ENCODE results near the gene STK39. TPM values are rescaled to one million over a fixed set of nuclear protein-coding genes. Genes with fewer than 3 reads are reported as not detected.

The STK39 gene
- total and polyA plus RNA-seq, 2 of the 4 experiments (the other 2 are of a cell fraction): 11.8 to 16.4 TPM

DNA sequence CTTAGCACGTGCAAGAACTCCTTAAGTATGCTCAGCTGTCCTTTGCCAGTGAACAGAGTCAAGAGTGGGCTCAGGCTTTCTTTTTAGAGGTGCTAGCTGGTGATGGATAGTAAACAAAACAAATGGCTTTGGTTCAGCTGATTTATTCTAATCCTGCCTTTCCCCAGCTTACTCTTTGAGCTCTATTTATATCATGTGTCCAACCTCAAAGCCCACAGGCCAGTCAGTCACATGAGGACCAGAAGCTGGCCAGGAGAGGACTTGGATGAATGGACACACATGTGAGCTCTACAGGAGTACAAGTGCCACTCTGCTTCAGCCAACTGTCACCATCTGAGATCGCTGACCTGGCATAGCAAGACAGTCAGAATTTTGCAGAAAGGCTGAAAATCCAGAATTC, 59.4 kb downstream of the STK39 start:
- Histone ChIP-seq H3K56ac (ENCODE audit: extremely low read depth, insufficient read depth, low read length) (no peak overlapping the region), H3K9ac (ENCODE audit: low read depth, low read length) (no peak overlapping the region), H3K4ac (ENCODE audit: low read depth, low read length) (no peak overlapping the region), H3K36me3 (ENCODE audit: control insufficient read depth, insufficient read depth, low read length) (no peaks in the 10 kb centered on the region), H3K14ac (replicated peaks; ENCODE audit: low read depth, low read length) (no peak overlapping the region), H2AFZ (replicated peaks; ENCODE audit: low read length, poor library complexity) (no peak overlapping the region), H3K27ac (ENCODE audit: insufficient read depth, low read length) (no peak overlapping the region), H4K91ac (ENCODE audit: insufficient read depth, low read depth, low read length) (no peak overlapping the region), H3K4me3 (ENCODE audit: insufficient read depth, low read depth, low read length) (no peak overlapping the region), H2BK5ac (ENCODE audit: low read depth, low read length, poor library complexity, severe bottlenecking) (no peak overlapping the region), H2BK120ac (ENCODE audit: low read depth, low read length) (no peak overlapping the region), H3K18ac (ENCODE audit: low read depth, low read length) (no peak overlapping the region), H2AK9ac (replicated peaks; ENCODE audit: low read depth, low read length, poor library complexity) (no peak overlapping the region), H2BK20ac (ENCODE audit: low read depth, low read length) (no peak overlapping the region), H3K4me1 (ENCODE audit: control insufficient read depth, insufficient read depth, low read length) (peaks cover 14% of the 10 kb centered on the region), H4K5ac (ENCODE audit: low read depth, low read length) (no peak overlapping the region), H3K4me2 (ENCODE audit: low read depth, low read length) (no peak overlapping the region), H3K9me3 (ENCODE audit: control insufficient read depth, insufficient read depth, low read length) (no peaks in the 10 kb centered on the region), H4K20me1 (ENCODE audit: insufficient read depth, low read length) (peaks cover 14% of the 10 kb centered on the region; the same call in 1 of the 2 replicates), H3K23ac (ENCODE audit: low read depth, low read length) (0 out of 2 replicates have a peak overlapping the region, but pooled peaks have one; percentile 10), H3K27me3 (ENCODE audit: control insufficient read depth, insufficient read depth, low read length) (no peaks in the 10 kb centered on the region), H3K79me1 (ENCODE audit: low read depth in 1 of 2, low read length in 2 of 2) (peaks cover 49 to 89% of the 10 kb centered on the region in 2 experiments), H3K9me1 (ENCODE audit: insufficient read depth, low read length) (peaks cover 32% of the 10 kb centered on the region), H4K8ac (ENCODE audit: low read depth in 2 of 2, low read length in 2 of 2) (no peak overlapping the region), H2AK5ac (ENCODE audit: low read depth, low read length) (peak overlapping the region; percentile 31; the same call in 1 of the 2 replicates), H2BK15ac (ENCODE audit: low read depth, low read length) (no peak overlapping the region)
- ChIA-PET POLR2A (ENCODE audit: unreplicated experiment) (no interaction called here), CTCF (interaction anchor here (0.5 kb wide), 1 partner anchor 648 kb away, joined by 3 read pairs; no protein-coding TSS in a partner anchor)
- no TSS peak for BruUV-seq (replicated peaks)
- intact Hi-C loops (cut with micrococcal nuclease) (no loop called here), dilution Hi-C loops (cut with HindIII; ENCODE audit: low sequenced_read_pairs, unreplicated experiment) (no loop called here), in situ Hi-C loops (cut with MboI; ENCODE audit: low sequenced_read_pairs) (no loop called here)
- WGBS, 2 experiments (ENCODE audit: extremely low coverage in 2 of 2, insufficient read length in 1 of 2): no CpG with 5 or more reads among the region's 2 CpGs
- DNase-seq (no peak), ATAC-seq (ENCODE audit: low read depth) (no peak)
- TF ChIP-seq BHLHE40 (IDR thresholded peaks at IDR 0.05; ENCODE audit: low read depth, low read length): no peak
- TF ChIP-seq MXI1 (IDR thresholded peaks at IDR 0.05; ENCODE audit: borderline replicate concordance, low read depth, low read length): no peak
- no peak for TF ChIP-seq CEBPB (IDR thresholded peaks at IDR 0.05; ENCODE audit: low read depth, low read length)
- no peak for TF ChIP-seq RCOR1 (IDR thresholded peaks at IDR 0.05; ENCODE audit: insufficient replicate concordance, low read length)
- no peak for TF ChIP-seq MAZ (IDR thresholded peaks at IDR 0.05; ENCODE audit: borderline replicate concordance, low read depth, low read length)
- TF ChIP-seq, protein P1, sequence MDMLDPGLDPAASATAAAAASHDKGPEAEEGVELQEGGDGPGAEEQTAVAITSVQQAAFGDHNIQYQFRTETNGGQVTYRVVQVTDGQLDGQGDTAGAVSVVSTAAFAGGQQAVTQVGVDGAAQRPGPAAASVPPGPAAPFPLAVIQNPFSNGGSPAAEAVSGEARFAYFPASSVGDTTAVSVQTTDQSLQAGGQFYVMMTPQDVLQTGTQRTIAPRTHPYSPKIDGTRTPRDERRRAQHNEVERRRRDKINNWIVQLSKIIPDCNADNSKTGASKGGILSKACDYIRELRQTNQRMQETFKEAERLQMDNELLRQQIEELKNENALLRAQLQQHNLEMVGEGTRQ (IDR thresholded peaks at IDR 0.05; ENCODE audit: low read depth, low read length): no peak
- no peak for TF ChIP-seq SMC3 (IDR thresholded peaks at IDR 0.05; ENCODE audit: low read depth, low read length)
- TF ChIP-seq RAD21 (IDR thresholded peaks at IDR 0.05; ENCODE audit: low read length): no peak
- no peak for TF ChIP-seq NFE2L2 (IDR thresholded peaks at IDR 0.05; ENCODE audit: low read depth, low read length)
